Measurements from ENCODE around the gene PHF11. TPM values are rescaled to one million over a fixed set of nuclear protein-coding genes. Genes with fewer than 3 reads are reported as not detected.

PHF11 gene
- total RNA-seq, 1 experiment from 2014 or later: 24.0 TPM

GRCh38 chr13:49512578-49512977 is 16.8 kb downstream of the PHF11 start:
- CTCF ChIA-PET: no interaction called here
- Mint-ChIP-seq H3K36me3 (ENCODE audit: insufficient read depth, unreplicated experiment) (no peaks in the 10 kb centered on the region), H3K4me3 (ENCODE audit: low read depth, unreplicated experiment) (no peak overlapping the region), H3K27ac (ENCODE audit: unreplicated experiment) (no peak overlapping the region), H3K4me1 (ENCODE audit: low read depth, unreplicated experiment) (no peaks in the 10 kb centered on the region), H3K9me3 (ENCODE audit: low read depth, unreplicated experiment) (peaks cover 2% of the 10 kb centered on the region), H3K27me3 (ENCODE audit: unreplicated experiment) (no peaks in the 10 kb centered on the region)
- no peak for TF ChIP-seq CTCF (IDR thresholded peaks at IDR 0.05; ENCODE audit: unreplicated experiment)
- intact Hi-C loops (cut with micrococcal nuclease; ENCODE audit: unreplicated experiment): no loop called here
- DNase-seq: no peak
- no TSS peak for BruUV-seq (replicated peaks)

- BruUV-seq (replicated peaks): no TSS peak
- no peak for TF ChIP-seq CTCF (IDR thresholded peaks at IDR 0.05; ENCODE audit: unreplicated experiment)
- Mint-ChIP-seq H3K4me1 (ENCODE audit: low read depth, unreplicated experiment) (no peaks in the 10 kb centered on the region), H3K36me3 (ENCODE audit: insufficient read depth, unreplicated experiment) (peaks cover 5% of the 10 kb centered on the region), H3K4me3 (ENCODE audit: low read depth, unreplicated experiment) (no peak overlapping the region), H3K9me3 (ENCODE audit: low read depth, unreplicated experiment) (no peaks in the 10 kb centered on the region), H3K27ac (ENCODE audit: unreplicated experiment) (no peak overlapping the region), H3K27me3 (ENCODE audit: unreplicated experiment) (no peaks in the 10 kb centered on the region)
- no peak for DNase-seq
- CTCF ChIA-PET: no interaction called here
- intact Hi-C loops (cut with micrococcal nuclease; ENCODE audit: unreplicated experiment): no loop called here
Measured at GRCh38 chr13:49516467-49516866, 20.7 kb downstream of the PHF11 start.

- no peak for TF ChIP-seq CTCF (IDR thresholded peaks at IDR 0.05; ENCODE audit: unreplicated experiment)
- BruUV-seq (replicated peaks): no TSS peak
- Mint-ChIP-seq H3K27ac (ENCODE audit: unreplicated experiment) (no peak overlapping the region), H3K9me3 (ENCODE audit: low read depth, unreplicated experiment) (no peaks in the 10 kb centered on the region), H3K4me3 (ENCODE audit: low read depth, unreplicated experiment) (no peak overlapping the region), H3K4me1 (ENCODE audit: low read depth, unreplicated experiment) (no peaks in the 10 kb centered on the region), H3K27me3 (ENCODE audit: unreplicated experiment) (no peaks in the 10 kb centered on the region), H3K36me3 (ENCODE audit: insufficient read depth, unreplicated experiment) (peaks cover 5% of the 10 kb centered on the region)
- intact Hi-C loops (cut with micrococcal nuclease; ENCODE audit: unreplicated experiment): no loop called here
- CTCF ChIA-PET: no interaction called here
- no peak for DNase-seq
Measured at GRCh38 chr13:49517461-49517860, 21.7 kb downstream of the PHF11 start.

- intact Hi-C loops (cut with micrococcal nuclease; ENCODE audit: unreplicated experiment): no loop called here
- no peak for TF ChIP-seq CTCF (IDR thresholded peaks at IDR 0.05; ENCODE audit: unreplicated experiment)
- no peak overlapping the region for H3K4me3 Mint-ChIP-seq (ENCODE audit: low read depth, unreplicated experiment)
- H3K4me1 Mint-ChIP-seq (ENCODE audit: low read depth, unreplicated experiment): no peaks in the 10 kb centered on the region
- no peaks in the 10 kb centered on the region for H3K27me3 Mint-ChIP-seq (ENCODE audit: unreplicated experiment)
- no peak for DNase-seq
- BruUV-seq (replicated peaks): no TSS peak
- peaks cover 9% of the 10 kb centered on the region for H3K36me3 Mint-ChIP-seq (ENCODE audit: insufficient read depth, unreplicated experiment)
- H3K27ac Mint-ChIP-seq (ENCODE audit: unreplicated experiment): no peak overlapping the region
- CTCF ChIA-PET: no interaction called here
- no peaks in the 10 kb centered on the region for H3K9me3 Mint-ChIP-seq (ENCODE audit: low read depth, unreplicated experiment)
Measured at GRCh38 chr13:49521224-49521623, 25.5 kb downstream of the PHF11 start.

All from Calu3 (cell line).